Upper lobe of right lung (tissue), 1 donor: ENCODE data around the gene ZNF280D. TPM values are rescaled to one million over a fixed set of nuclear protein-coding genes. Genes with fewer than 3 reads are reported as not detected.

Experiments used
- ATAC-seq: fragments of 200-7000 bp; cut with Tn5 transposase; one replicate; pipeline ENCODE4 v1.9.1; 2020; ENCODE audit warnings: mild to moderate bottlenecking, moderate library complexity
- DNase-seq: peaks from one replicate; pipeline ENCODE4 v3.0.0-alpha.2; 2020
- H3K27ac ChIP-seq: fragments of 200-600 bp; one replicate; pipeline ENCODE4 v1.8.0; 2022
- H3K27me3 ChIP-seq: fragments of 200-600 bp; one replicate; pipeline ENCODE4 v1.8.0; 2022; ENCODE audit warnings: mild to moderate bottlenecking
- H3K36me3 ChIP-seq: fragments of 200-600 bp; one replicate; pipeline ENCODE4 v1.8.0; 2022
- H3K4me1 ChIP-seq: fragments of 200-600 bp; one replicate; pipeline ENCODE4 v1.8.0; 2022
- H3K4me3 ChIP-seq: fragments of 200-600 bp; one replicate; pipeline ENCODE4 v1.8.0; 2022; ENCODE audit warnings: mild to moderate bottlenecking
- H3K9me3 ChIP-seq: fragments of 200-600 bp; one replicate; pipeline ENCODE4 v1.8.0; 2022
- CTCF ChIP-seq: fragments of 200-600 bp; IDR thresholded peaks from one replicate; pipeline ENCODE4 v1.8.0; 2022; ENCODE audit warnings: antibody characterized with exemption
- intact Hi-C: fragments of 100-400 bp; cut with DNase I; formaldehyde crosslinking; loops from one replicate; pipeline ENCODE4 v1.11.0; 2022
- total RNA-seq: library from RNA; stranded (reverse); fragmentation: NEBNext Ultra II Directional; extraction: Animal tissue kit (Norgen Biotek cat#: 25700); gene quantifications from one replicate; pipeline ENCODE4 v1.2.1, GENCODE V29; 2021
- donor health status: DM: no; HTN: yes; CAD: no; lungs with severe emphysema.

Gene ZNF280D
- total RNA-seq, 1 donor from 2014 or later = 46.2 TPM

- Histone ChIP-seq H3K27ac (no peak overlapping the region), H3K36me3 (no peaks in the 10 kb centered on the region), H3K27me3 (no peaks in the 10 kb centered on the region), H3K4me1 (peaks cover 10% of the 10 kb centered on the region), H3K4me3 (no peak overlapping the region), H3K9me3 (no peaks in the 10 kb centered on the region)
- TF ChIP-seq CTCF = no peak
- DNase-seq (no peak), ATAC-seq (no peak)
- intact Hi-C loops = no loop called here
Observed at GRCh38 chr15:56767315-56767714, 34.0 kb upstream of the ZNF280D start.

GRCh38 chr15:56765251-56765650 is 31.9 kb upstream of the ZNF280D start:
- Histone ChIP-seq H3K36me3 (no peaks in the 10 kb centered on the region), H3K9me3 (no peaks in the 10 kb centered on the region), H3K4me1 (peaks cover 10% of the 10 kb centered on the region), H3K27ac (no peak overlapping the region), H3K4me3 (no peak overlapping the region), H3K27me3 (no peaks in the 10 kb centered on the region)
- ATAC-seq (no peak), DNase-seq (no peak)
- intact Hi-C loops = no loop called here
- TF ChIP-seq CTCF = no peak

- no peak for TF ChIP-seq CTCF
- ATAC-seq = no peak
- Histone ChIP-seq H3K36me3 (no peaks in the 10 kb centered on the region), H3K27ac (no peak overlapping the region), H3K4me1 (peaks cover 10% of the 10 kb centered on the region), H3K9me3 (no peaks in the 10 kb centered on the region), H3K4me3 (no peak overlapping the region), H3K27me3 (no peaks in the 10 kb centered on the region)
- intact Hi-C loops = no loop called here
- no peak for DNase-seq
Observed at GRCh38 chr15:56763141-56763895, 30.0 kb upstream of the ZNF280D start.

- Histone ChIP-seq H3K4me3 (no peak overlapping the region), H3K36me3 (no peaks in the 10 kb centered on the region), H3K27me3 (no peaks in the 10 kb centered on the region), H3K27ac (no peak overlapping the region), H3K9me3 (no peaks in the 10 kb centered on the region), H3K4me1 (peaks cover 10% of the 10 kb centered on the region)
- DNase-seq = no peak
- intact Hi-C loops = no loop called here
- ATAC-seq = no peak
- TF ChIP-seq CTCF = no peak
Observed at GRCh38 chr15:56760186-56760585, 26.9 kb upstream of the ZNF280D start.

- H3K27ac ChIP-seq = no peak overlapping the region
- no peaks in the 10 kb centered on the region for H3K9me3 ChIP-seq
- TF ChIP-seq CTCF = no peak
- no peaks in the 10 kb centered on the region for H3K36me3 ChIP-seq
- H3K4me1 ChIP-seq = peaks cover 10% of the 10 kb centered on the region
- no peak overlapping the region for H3K4me3 ChIP-seq
- DNase-seq = no peak
- H3K27me3 ChIP-seq = no peaks in the 10 kb centered on the region
- peak; percentile 28 for ATAC-seq
- intact Hi-C loops = no loop called here
Observed at GRCh38 chr15:56759450-56759845, 26.1 kb upstream of the ZNF280D start.
